VCaP (cell line): ENCODE data around the gene VPS13C.

ENCODE experiments used
- H3K27ac ChIP-seq: fragments of 450-650 bp; 2 replicates; pipeline ENCODE4 v1.5.1; 2017
- CTCF ChIP-seq: fragments of 450-650 bp; conservative IDR thresholded peaks from 2 replicates; pipeline ENCODE4 v1.5.1; 2017; ENCODE audit warnings: mild to moderate bottlenecking, moderate library complexity

Gene VPS13C

GRCh38 chr15:61840090-61840489, 220.2 kb downstream of the VPS13C start:
- no peak overlapping the region for H3K27ac ChIP-seq
- no peak for TF ChIP-seq CTCF

- no peak for TF ChIP-seq CTCF
- H3K27ac ChIP-seq, result no peak overlapping the region
Observed at GRCh38 chr15:61839546-61839945, 220.7 kb downstream of the VPS13C start.

GRCh38 chr15:61835496-61836106, 224.6 kb downstream of the VPS13C start:
- H3K27ac ChIP-seq, result peak overlapping the region; percentile 20; the same call in 1 of the 2 replicates
- TF ChIP-seq CTCF, result peak; percentile 98

GRCh38 chr15:61835029-61835428, 225.2 kb downstream of the VPS13C start:
- TF ChIP-seq CTCF, result no peak
- peak overlapping the region; percentile 20; the same call in 1 of the 2 replicates for H3K27ac ChIP-seq

GRCh38 chr15:61834076-61834697, 226.1 kb downstream of the VPS13C start:
- H3K27ac ChIP-seq, result no peak overlapping the region

GRCh38 chr15:61832223-61832622, 228.0 kb downstream of the VPS13C start:
- TF ChIP-seq CTCF, result no peak
- H3K27ac ChIP-seq, result no peak overlapping the region

More at GRCh38 chr15:61834076-61834697, 226.1 kb downstream of the VPS13C start:
- peak; percentile 98 for TF ChIP-seq CTCF

- no peak overlapping the region for H3K27ac ChIP-seq
- no peak for TF ChIP-seq CTCF
Observed at GRCh38 chr15:61831505-61831921, 228.7 kb downstream of the VPS13C start.
